Kidney epithelial cell (primary cell): ENCODE data around the gene WDR7. TPM values are rescaled to one million over a fixed set of nuclear protein-coding genes. Genes with fewer than 3 reads are reported as not detected.

Experiments used
- DNase-seq: peaks from one replicate; pipeline ENCODE4 v3.0.0-alpha.2; 2010; ENCODE audit warnings: low read depth
- H3K27me3 ChIP-seq: 2 replicates; pipeline ENCODE4 v1.6.0; 2011; ENCODE audit warnings: low read length; ENCODE audit not compliant: control insufficient read depth, insufficient read depth
- H3K36me3 ChIP-seq: 2 replicates; pipeline ENCODE4 v1.5.1; 2011; ENCODE audit warnings: low read length; ENCODE audit not compliant: control insufficient read depth, insufficient read depth
- H3K4me3 ChIP-seq: 2 replicates; pipeline ENCODE4 v1.5.1; 2011; ENCODE audit warnings: low read depth, mild to moderate bottlenecking, control low read depth, low read length
- CTCF ChIP-seq: IDR thresholded peaks from 2 replicates; pipeline ENCODE4 v1.5.1; 2011; ENCODE audit warnings: mild to moderate bottlenecking, moderate library complexity, low read length, control low read depth, inconsistent platforms; ENCODE audit not compliant: insufficient read depth, poor library complexity, severe bottlenecking
- total RNA-seq: library from RNA; depleted of rRNA; stranded (reverse); fragments of >200 nt; gene quantifications from 2 replicates; pipeline ENCODE4 v1.2.3, GENCODE V29; 2015

WDR7 gene
- total RNA-seq, 1 donor from 2014 or later: 8.7 TPM

DNA sequence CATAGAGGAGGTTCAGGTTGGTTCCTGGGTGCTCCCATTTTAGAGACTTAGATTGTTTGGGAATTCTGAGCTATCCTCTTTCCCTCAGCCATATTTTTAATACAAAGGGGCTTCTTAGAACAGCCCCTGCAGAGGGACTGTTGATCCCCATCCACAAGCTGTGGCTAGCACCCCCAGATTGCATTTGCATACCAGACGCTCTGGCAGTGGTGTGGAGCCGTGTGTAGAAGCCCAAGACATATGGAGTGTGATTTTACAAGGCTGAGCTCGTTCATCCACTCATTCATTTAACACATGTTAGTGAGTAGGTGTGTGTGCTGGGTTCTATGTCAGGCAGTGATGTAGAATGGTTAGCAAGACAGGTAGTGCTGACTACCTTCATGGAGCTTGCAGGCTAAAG, 329.0 kb downstream of the WDR7 start:
- no peak for TF ChIP-seq CTCF
- no peaks in the 10 kb centered on the region for H3K27me3 ChIP-seq
- no peaks in the 10 kb centered on the region for H3K36me3 ChIP-seq
- no peak for DNase-seq
- no peak overlapping the region for H3K4me3 ChIP-seq

DNA sequence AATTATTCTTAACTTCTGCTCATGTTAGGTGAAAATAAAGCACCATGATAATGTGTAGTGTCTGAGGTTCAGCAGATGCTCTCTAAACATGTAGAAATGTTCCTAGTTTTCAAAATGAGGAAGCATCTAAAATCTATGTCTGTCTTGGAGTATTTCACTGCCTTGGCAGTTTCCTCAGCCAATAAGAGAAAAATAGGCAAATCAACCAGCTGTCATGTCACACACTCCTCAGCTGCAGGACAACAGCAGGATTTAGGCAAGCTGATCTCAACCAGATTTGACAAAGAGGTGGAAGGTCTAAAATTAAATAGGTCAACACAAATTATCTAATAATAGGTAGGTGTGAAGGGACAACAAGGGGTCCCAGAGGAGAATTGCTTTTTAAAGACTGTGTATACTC, 331.6 kb downstream of the WDR7 start:
- TF ChIP-seq CTCF: no peak
- H3K36me3 ChIP-seq: no peaks in the 10 kb centered on the region
- no peak for DNase-seq
- no peaks in the 10 kb centered on the region for H3K27me3 ChIP-seq
- no peak overlapping the region for H3K4me3 ChIP-seq

DNA sequence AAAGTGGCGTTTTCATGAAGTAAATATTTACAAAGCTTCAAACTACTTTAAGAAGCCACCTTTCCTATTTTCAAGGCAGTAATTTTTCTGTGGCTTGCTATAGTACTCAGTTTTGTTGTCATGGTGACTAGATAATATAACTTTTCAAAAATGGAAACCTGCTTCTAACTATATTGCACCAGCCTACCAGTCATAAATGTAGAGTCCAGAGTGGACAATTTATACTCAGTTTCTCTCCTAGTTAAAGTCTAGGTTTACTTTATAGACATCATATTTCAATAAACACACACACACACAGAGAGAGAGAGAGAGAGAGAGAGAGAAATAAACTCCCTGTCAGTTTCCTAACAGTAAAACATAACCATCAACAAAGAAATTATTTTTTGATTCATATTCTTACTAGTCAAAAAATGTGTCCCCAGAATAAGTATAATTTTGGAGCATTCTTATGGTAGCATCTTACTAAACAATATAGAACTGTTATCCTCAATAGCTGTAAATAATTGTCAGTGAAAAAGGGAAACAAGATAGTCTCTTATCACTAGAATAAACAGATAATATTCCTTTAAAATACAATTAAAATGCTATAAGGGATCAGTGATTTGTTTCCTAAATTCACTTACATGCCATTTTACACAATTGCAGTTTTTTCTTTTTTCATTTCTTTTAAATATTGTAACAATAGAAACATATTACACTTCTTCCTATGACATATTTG, 332.3 kb downstream of the WDR7 start:
- H3K4me3 ChIP-seq: no peak overlapping the region
- no peaks in the 10 kb centered on the region for H3K27me3 ChIP-seq
- no peak for DNase-seq
- no peaks in the 10 kb centered on the region for H3K36me3 ChIP-seq
- TF ChIP-seq CTCF: no peak

- Histone ChIP-seq H3K4me3 (no peak overlapping the region), H3K36me3 (no peaks in the 10 kb centered on the region), H3K27me3 (no peaks in the 10 kb centered on the region)
- no peak for TF ChIP-seq CTCF
- DNase-seq: no peak
Observed at GRCh38 chr18:56984731-56985130, 333.6 kb downstream of the WDR7 start.

DNA sequence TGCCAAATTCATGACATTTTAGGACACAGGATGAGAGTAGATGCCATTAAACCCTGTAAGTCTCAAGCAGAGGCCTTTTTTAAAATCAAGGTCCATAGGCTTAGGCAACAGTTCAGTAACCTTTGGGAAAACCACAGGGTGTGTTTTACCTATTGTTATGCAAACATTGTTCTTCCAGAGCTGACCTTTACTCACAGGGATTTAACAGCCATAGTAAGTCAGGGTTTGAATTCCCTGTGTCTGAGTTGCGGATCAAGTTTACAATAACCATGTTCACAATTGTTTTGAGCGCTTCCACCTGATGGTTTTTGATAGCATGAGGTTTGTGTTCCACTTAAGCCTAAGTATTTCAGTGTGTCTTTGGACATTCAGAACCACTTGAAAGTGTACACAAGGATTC, 335.7 kb downstream of the WDR7 start:
- no peaks in the 10 kb centered on the region for H3K36me3 ChIP-seq
- TF ChIP-seq CTCF: no peak
- H3K4me3 ChIP-seq: no peak overlapping the region
- H3K27me3 ChIP-seq: no peaks in the 10 kb centered on the region
- DNase-seq: no peak

- H3K4me3 ChIP-seq: no peak overlapping the region
- no peaks in the 10 kb centered on the region for H3K36me3 ChIP-seq
- DNase-seq: no peak
- TF ChIP-seq CTCF: no peak
- H3K27me3 ChIP-seq: no peaks in the 10 kb centered on the region
Observed at GRCh38 chr18:56987236-56987635, 336.1 kb downstream of the WDR7 start.
